Astrocyte (in vitro differentiated cells and primary cell): ENCODE measurements around the gene CTNND2.

Experiments
- EZH2 ChIP-seq: IDR thresholded peaks from 2 replicates; pipeline ENCODE4 v1.6.1; 2012; ENCODE audit warnings: mild to moderate bottlenecking, low read length, inconsistent platforms; ENCODE audit not compliant: insufficient read depth
- TF ChIP-seq, protein P1 (sequence below): IDR thresholded peaks from 2 replicates; pipeline ENCODE4 v1.5.1; 2011; ENCODE audit warnings: low read depth, mild to moderate bottlenecking, inconsistent platforms, low read length, moderate library complexity; ENCODE audit not compliant: insufficient read depth

DNA sequence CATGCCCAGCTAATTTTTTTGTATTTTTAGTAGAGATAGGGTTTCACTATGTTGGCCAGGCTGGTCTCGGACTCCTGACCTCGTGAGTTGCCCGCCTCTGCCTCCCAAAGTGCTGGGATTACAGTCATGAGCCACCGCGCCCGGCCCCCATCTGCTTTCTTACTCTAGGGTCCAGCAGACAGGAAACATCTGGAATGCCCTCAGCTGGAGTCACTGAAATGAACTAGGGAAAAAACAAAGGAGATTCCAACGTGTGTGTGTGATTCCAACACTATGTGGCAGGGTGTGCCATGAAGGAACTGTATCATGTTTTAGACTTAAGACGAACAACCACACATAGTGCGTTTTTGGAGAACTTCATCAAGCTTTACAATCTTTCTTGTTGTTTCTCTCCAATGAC, 603.1 kb downstream of the CTNND2 start:
- no peak for TF ChIP-seq EZH2
- TF ChIP-seq, protein P1, sequence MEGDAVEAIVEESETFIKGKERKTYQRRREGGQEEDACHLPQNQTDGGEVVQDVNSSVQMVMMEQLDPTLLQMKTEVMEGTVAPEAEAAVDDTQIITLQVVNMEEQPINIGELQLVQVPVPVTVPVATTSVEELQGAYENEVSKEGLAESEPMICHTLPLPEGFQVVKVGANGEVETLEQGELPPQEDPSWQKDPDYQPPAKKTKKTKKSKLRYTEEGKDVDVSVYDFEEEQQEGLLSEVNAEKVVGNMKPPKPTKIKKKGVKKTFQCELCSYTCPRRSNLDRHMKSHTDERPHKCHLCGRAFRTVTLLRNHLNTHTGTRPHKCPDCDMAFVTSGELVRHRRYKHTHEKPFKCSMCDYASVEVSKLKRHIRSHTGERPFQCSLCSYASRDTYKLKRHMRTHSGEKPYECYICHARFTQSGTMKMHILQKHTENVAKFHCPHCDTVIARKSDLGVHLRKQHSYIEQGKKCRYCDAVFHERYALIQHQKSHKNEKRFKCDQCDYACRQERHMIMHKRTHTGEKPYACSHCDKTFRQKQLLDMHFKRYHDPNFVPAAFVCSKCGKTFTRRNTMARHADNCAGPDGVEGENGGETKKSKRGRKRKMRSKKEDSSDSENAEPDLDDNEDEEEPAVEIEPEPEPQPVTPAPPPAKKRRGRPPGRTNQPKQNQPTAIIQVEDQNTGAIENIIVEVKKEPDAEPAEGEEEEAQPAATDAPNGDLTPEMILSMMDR, result no peak
